ENCODE measurements around the gene SCAMP1.
A peak's percentile ranks its signal among the peaks of the same experiment; 100 is the strongest.

SCAMP1 gene

GRCh38 chr5:78495800-78496199 lies 135.4 kb downstream of the SCAMP1 start:
- DNase-seq (ENCODE audit: low read depth), result peak; percentile 57

- DNase-seq (ENCODE audit: low read depth), result peak; percentile 82
These were observed 136.0 kb downstream of the SCAMP1 start for GRCh38 chr5:78496373-78496772.

GRCh38 chr5:78497573-78498533 lies 137.4 kb downstream of the SCAMP1 start:
- DNase-seq (ENCODE audit: low read depth), result no peak

- no peak for DNase-seq (ENCODE audit: low read depth)
These were observed 139.1 kb downstream of the SCAMP1 start for GRCh38 chr5:78499485-78499884.

GRCh38 chr5:78500028-78500427 lies 139.6 kb downstream of the SCAMP1 start:
- no peak for DNase-seq (ENCODE audit: low read depth)

GRCh38 chr5:78500871-78501270 lies 140.5 kb downstream of the SCAMP1 start:
- DNase-seq (ENCODE audit: low read depth), result no peak

- no peak for DNase-seq (ENCODE audit: low read depth)
These were observed 141.3 kb downstream of the SCAMP1 start for GRCh38 chr5:78501411-78502352.

- no peak for DNase-seq (ENCODE audit: low read depth)
These were observed 143.7 kb downstream of the SCAMP1 start for GRCh38 chr5:78503958-78504653.

GRCh38 chr5:78504704-78505677 lies 144.6 kb downstream of the SCAMP1 start:
- peak; percentile 96 for DNase-seq (ENCODE audit: low read depth)

- DNase-seq (ENCODE audit: low read depth), result no peak
These were observed 145.4 kb downstream of the SCAMP1 start for GRCh38 chr5:78505860-78506259.

- DNase-seq (ENCODE audit: low read depth), result no peak
These were observed 146.0 kb downstream of the SCAMP1 start for GRCh38 chr5:78506261-78507024.

- DNase-seq (ENCODE audit: low read depth), result no peak
These were observed 147.1 kb downstream of the SCAMP1 start for GRCh38 chr5:78507531-78507930.

- peak; percentile 46 for DNase-seq (ENCODE audit: low read depth)
These were observed 147.9 kb downstream of the SCAMP1 start for GRCh38 chr5:78508186-78508765.

- DNase-seq (ENCODE audit: low read depth), result no peak
These were observed 148.9 kb downstream of the SCAMP1 start for GRCh38 chr5:78509145-78509865.

GRCh38 chr5:78509884-78510769 lies 149.7 kb downstream of the SCAMP1 start:
- DNase-seq (ENCODE audit: low read depth), result peak; percentile 42

GRCh38 chr5:78511121-78511906 lies 150.9 kb downstream of the SCAMP1 start:
- no peak for DNase-seq (ENCODE audit: low read depth)

GRCh38 chr5:78512435-78512834 lies 152.0 kb downstream of the SCAMP1 start:
- DNase-seq (ENCODE audit: low read depth), result no peak

All from ELR (cell line).